WTC11 (cell line): ENCODE data around the gene PRPF31. TPM values are rescaled to one million over a fixed set of nuclear protein-coding genes. Genes with fewer than 3 reads are reported as not detected.
A peak's percentile ranks its signal among the peaks of the same experiment; 100 is the strongest.

Source experiments
- ATAC-seq: fragments of 200-7000 bp; cut with Tn5 transposase; 2 replicates; pipeline ENCODE4 v1.10.0; 2021; ENCODE audit warnings: mild to moderate bottlenecking, moderate library complexity
- CTCF ChIA-PET: fragments of 300-600 bp; sonication (Branson Sonifier 250); formaldehyde crosslinking; loops from one replicate; lab custom pipeline; 2021; ENCODE audit warnings: antibody characterized with exemption; lab: Charles Lee
- POLR2A ChIA-PET: fragments of 350-600 bp; sonication (Branson Sonifier 250); formaldehyde crosslinking; loops from one replicate; lab custom pipeline; 2021; ENCODE audit warnings: antibody characterized with exemption; lab: Charles Lee
- DNase-seq: peaks from one replicate; pipeline ENCODE4 v3.0.0; 2021; ENCODE audit warnings: low spot score
- H3K27ac Mint-ChIP-seq: 2 replicates; pipeline ENCODE4 v1.8.0; 2021; ENCODE audit warnings: mixed read lengths
- H3K27me3 Mint-ChIP-seq: 2 replicates; pipeline ENCODE4 v1.8.0; 2021; ENCODE audit warnings: low read depth, mild to moderate bottlenecking, moderate library complexity, mixed read lengths
- H3K36me3 Mint-ChIP-seq: 2 replicates; pipeline ENCODE4 v1.8.0; 2021; ENCODE audit warnings: mixed read lengths
- H3K4me1 Mint-ChIP-seq: 2 replicates; pipeline ENCODE4 v1.8.0; 2022; ENCODE audit warnings: mixed read lengths
- H3K4me3 Mint-ChIP-seq: 2 replicates; pipeline ENCODE4 v1.8.0; 2021; ENCODE audit warnings: mild to moderate bottlenecking, moderate library complexity, mixed read lengths
- H3K9me3 Mint-ChIP-seq: 2 replicates; pipeline ENCODE4 v1.8.0; 2021; ENCODE audit warnings: mixed read lengths
- AFF4 ChIP-seq: sonication (generic); formaldehyde crosslinking; IDR thresholded peaks from 2 replicates; pipeline ENCODE4 v1.8.1; 2023; ENCODE audit warnings: mild to moderate bottlenecking, missing genetic modification reagents, borderline replicate concordance
- AR ChIP-seq: fragments of 250-450 bp; sonication (Bioruptor Pico); IDR thresholded peaks from 2 replicates; pipeline ENCODE4 v1.9.0; 2021; ENCODE audit warnings: mild to moderate bottlenecking
- E2F4 ChIP-seq: sonication (generic); formaldehyde crosslinking; IDR thresholded peaks from 2 replicates; pipeline ENCODE4 v1.8.1; 2022; ENCODE audit warnings: low read depth, mild to moderate bottlenecking, moderate library complexity, missing genetic modification reagents, borderline replicate concordance
- E2F5 ChIP-seq: sonication (generic); formaldehyde crosslinking; IDR thresholded peaks from 2 replicates; pipeline ENCODE4 v1.8.1; 2022; ENCODE audit warnings: mild to moderate bottlenecking, moderate library complexity, missing genetic modification reagents
- ERG ChIP-seq: fragments of 250-450 bp; sonication (Bioruptor Pico); IDR thresholded peaks from 2 replicates; pipeline ENCODE4 v1.8.0; 2021; ENCODE audit warnings: mild to moderate bottlenecking
- ESRRA ChIP-seq: sonication (generic); formaldehyde crosslinking; IDR thresholded peaks from 2 replicates; pipeline ENCODE4 v1.8.1; 2022; ENCODE audit warnings: mild to moderate bottlenecking, missing genetic modification reagents, borderline replicate concordance
- ETV6 ChIP-seq: sonication (generic); formaldehyde crosslinking; IDR thresholded peaks from 2 replicates; pipeline ENCODE4 v1.8.1; 2022; ENCODE audit warnings: mild to moderate bottlenecking, missing genetic modification reagents
- GRHL2 ChIP-seq: fragments of 250-450 bp; sonication (Bioruptor Pico); IDR thresholded peaks from 2 replicates; pipeline ENCODE4 v1.8.0; 2022; ENCODE audit warnings: mild to moderate bottlenecking, moderate library complexity; ENCODE audit not compliant: insufficient replicate concordance, severe bottlenecking
- IRF2 ChIP-seq: sonication (generic); formaldehyde crosslinking; IDR thresholded peaks from 2 replicates; pipeline ENCODE4 v1.8.0; 2022; ENCODE audit warnings: low read depth, missing genetic modification reagents, borderline replicate concordance
- MYBL2 ChIP-seq: sonication (generic); formaldehyde crosslinking; IDR thresholded peaks from 2 replicates; pipeline ENCODE4 v1.8.1; 2023; ENCODE audit warnings: mild to moderate bottlenecking, moderate library complexity, missing genetic modification reagents
- NFATC4 ChIP-seq: fragments of 250-450 bp; sonication (Bioruptor Pico); IDR thresholded peaks from 2 replicates; pipeline ENCODE4 v1.9.0; 2021; ENCODE audit warnings: mild to moderate bottlenecking
- PRDM15 ChIP-seq: sonication (generic); formaldehyde crosslinking; IDR thresholded peaks from 2 replicates; pipeline ENCODE4 v1.8.0; 2022; ENCODE audit warnings: missing genetic modification reagents
- SMAD4 ChIP-seq: sonication (generic); formaldehyde crosslinking; IDR thresholded peaks from 2 replicates; pipeline ENCODE4 v1.8.0; 2022; ENCODE audit warnings: mild to moderate bottlenecking, missing genetic modification reagents
- STAT6 ChIP-seq: sonication (generic); formaldehyde crosslinking; conservative IDR thresholded peaks from 2 replicates; pipeline ENCODE4 v1.8.1; 2023; ENCODE audit warnings: mild to moderate bottlenecking, low read depth, missing genetic modification reagents, moderate library complexity
- ZNF138 ChIP-seq: sonication (generic); formaldehyde crosslinking; conservative IDR thresholded peaks from 2 replicates; pipeline ENCODE4 v1.8.1; 2022; ENCODE audit warnings: mild to moderate bottlenecking, moderate library complexity, missing genetic modification reagents
- total RNA-seq: library from RNA; stranded (reverse); gene quantifications from 3 replicates; pipeline ENCODE4 v1.2.3, GENCODE V29; 2021

The PRPF31 gene
- total RNA-seq, 1 experiment from 2014 or later = 92.8 TPM

GRCh38 chr19:54141356-54141755, 25.8 kb downstream of the PRPF31 start:
- no peak for DNase-seq
- Mint-ChIP-seq H3K4me1 (peaks cover 20% of the 10 kb centered on the region), H3K9me3 (no peaks in the 10 kb centered on the region), H3K36me3 (peaks cover 44% of the 10 kb centered on the region), H3K27ac (no peak overlapping the region)
- POLR2A ChIA-PET = interaction anchor here (0.6 kb wide), 1 partner anchor 47 kb away, joined by 3 read pairs; no protein-coding TSS in a partner anchor
- no peak for TF ChIP-seq ERG (CRISPR knock-in tag)
- TF ChIP-seq AR (CRISPR knock-in tag) = no peak
- no peak for TF ChIP-seq MYBL2 (CRISPR knock-in tag)
- TF ChIP-seq, all 79 proteins: peak for 0
- Mint-ChIP-seq H3K4me3 (no peak overlapping the region), H3K27me3 (no peaks in the 10 kb centered on the region; the same call in 1 of the 2 replicates)
- CTCF ChIA-PET = no interaction called here
- no peak for ATAC-seq

GRCh38 chr19:54142166-54142780, 26.7 kb downstream of the PRPF31 start:
- no peak for DNase-seq
- Mint-ChIP-seq H3K27ac (peak overlapping the region; percentile 1; the same call in 1 of the 2 replicates), H3K36me3 (peaks cover 53% of the 10 kb centered on the region), H3K4me3 (no peak overlapping the region), H3K4me1 (peaks cover 20% of the 10 kb centered on the region), H3K27me3 (no peaks in the 10 kb centered on the region; the same call in 1 of the 2 replicates), H3K9me3 (no peaks in the 10 kb centered on the region)
- ChIA-PET CTCF (no interaction called here), POLR2A (no interaction called here)
- no peak for ATAC-seq
- TF ChIP-seq NFATC4 (CRISPR knock-in tag) (no peak), AFF4 (CRISPR knock-in tag) (no peak), E2F4 (CRISPR knock-in tag) (no peak), ETV6 (CRISPR knock-in tag) (no peak), STAT6 (CRISPR knock-in tag) (no peak), PRDM15 (CRISPR knock-in tag) (no peak), ESRRA (CRISPR knock-in tag) (no peak), GRHL2 (CRISPR knock-in tag) (no peak), IRF2 (no peak), ZNF138 (CRISPR knock-in tag) (no peak), SMAD4 (CRISPR knock-in tag) (no peak), E2F5 (CRISPR knock-in tag) (no peak)
